HG03066 (cell line): ENCODE results near the gene CACNG1.
A peak's percentile ranks its signal among the peaks of the same experiment; 100 is the strongest.
"Not testable (repeated sequence)": the region's sequence is repeated elsewhere in the genome, so short reads cannot be mapped to it uniquely, and the experiment has no call there.

Experiments
- ATAC-seq: cut with Tn5 transposase; IDR thresholded peaks from one replicate; pipeline ENCODE4 v1.9.1; 2021; ENCODE audit warnings: low read depth; ENCODE audit not compliant: unreplicated experiment

The CACNG1 gene

GRCh38 chr17:67074781-67075180, 30.4 kb downstream of the CACNG1 start:
- no peak for ATAC-seq

GRCh38 chr17:67076290-67076689, 31.9 kb downstream of the CACNG1 start:
- ATAC-seq, result no peak

- no peak for ATAC-seq
Observed at GRCh38 chr17:67078292-67078691, 33.9 kb downstream of the CACNG1 start.

GRCh38 chr17:67079491-67079890, 35.1 kb downstream of the CACNG1 start:
- no peak for ATAC-seq

- ATAC-seq, result no peak
Observed at GRCh38 chr17:67080804-67081203, 36.5 kb downstream of the CACNG1 start.

GRCh38 chr17:67082107-67082506, 37.8 kb downstream of the CACNG1 start:
- ATAC-seq, result peak; percentile 85

- no peak for ATAC-seq
Observed at GRCh38 chr17:67085406-67085805, 41.1 kb downstream of the CACNG1 start.

GRCh38 chr17:67088639-67089038, 44.3 kb downstream of the CACNG1 start:
- no peak for ATAC-seq

GRCh38 chr17:67090341-67090740, 46.0 kb downstream of the CACNG1 start:
- ATAC-seq, result no peak

- no peak for ATAC-seq
Observed at GRCh38 chr17:67092291-67092690, 47.9 kb downstream of the CACNG1 start.

- not testable (repeated sequence) for ATAC-seq
Observed at GRCh38 chr17:67092710-67093109, 48.4 kb downstream of the CACNG1 start.

GRCh38 chr17:67093348-67093747, 49.0 kb downstream of the CACNG1 start:
- no peak for ATAC-seq

- ATAC-seq, result not testable (repeated sequence)
Observed at GRCh38 chr17:67095291-67095690, 50.9 kb downstream of the CACNG1 start.

- no peak for ATAC-seq
Observed at GRCh38 chr17:67095803-67096202, 51.4 kb downstream of the CACNG1 start.

GRCh38 chr17:67096609-67097008, 52.3 kb downstream of the CACNG1 start:
- ATAC-seq, result no peak

- ATAC-seq, result no peak
Observed at GRCh38 chr17:67098006-67098405, 53.7 kb downstream of the CACNG1 start.

GRCh38 chr17:67104641-67105040, 60.3 kb downstream of the CACNG1 start:
- ATAC-seq, result not testable (repeated sequence)

- no peak for ATAC-seq
Observed at GRCh38 chr17:67105213-67105612, 60.9 kb downstream of the CACNG1 start.
